K562 (cell line): Measurements from ENCODE around the gene CTIF. TPM values are rescaled to one million over a fixed set of nuclear protein-coding genes. Genes with fewer than 3 reads are reported as not detected.
A peak's percentile ranks its signal among the peaks of the same experiment; 100 is the strongest.

Experiments used
- ATAC-seq: fragments of 200-7000 bp; cut with Tn5 transposase; 3 replicates; pipeline ENCODE4 v1.9.1; 2020; ENCODE audit warnings: moderate library complexity
- BruUV-seq: library from RNA; stranded (reverse); fragments of 400-500 nt; replicated peaks from 2 replicates; lab custom pipeline; 2021; lab: Mats Ljungman, UMichigan
- CTCF ChIA-PET: fragments of 300-600 bp; formaldehyde crosslinking; extraction: SDS; loops from one replicate; lab custom pipeline; 2021; ENCODE audit warnings: low intra/inter-chr PET ratio; lab: Yijun Ruan, JAX
- POLR2A ChIA-PET: fragments of 300-600, 350-650 bp; sonication (Branson Sonifier 250); formaldehyde crosslinking; extraction: SDS; loops from one replicate; lab custom pipeline; 2021; ENCODE audit warnings: antibody characterized with exemption, inconsistent platforms; lab: Yijun Ruan, JAX
- DNase-seq, 4 experiments: peaks; one replicate each; pipeline versions ENCODE4 v3.0.0 to v3.0.0-alpha.2; 2011 to 2018; ENCODE audit warnings: low spot score in 3 of 4, mixed read lengths in 3 of 4; ENCODE audit errors: extremely low read depth in 1 of 4
- FAIRE-seq: peaks from 2 replicates; lab custom pipeline; 2011; peaks lifted over from hg19 to GRCh38; lab: Jason Lieb, UNC
- H2AFZ ChIP-seq: 2 replicates; pipeline ENCODE4 v1.6.0; 2011; ENCODE audit warnings: low read depth, low read length, control low read depth, inconsistent platforms
- H3K27ac ChIP-seq: fragments of 200-600 bp; 3 replicates; pipeline ENCODE4 v1.8.0; 2011; ENCODE audit warnings: low read depth, mild to moderate bottlenecking, control low read depth, inconsistent platforms, low read length, moderate library complexity, mixed read lengths; ENCODE audit errors: extremely low read depth
- H3K27me3 ChIP-seq, 2 experiments: fragments of 300-600 bp in 1 of 2; 2 replicates in 1 of 2; 3 replicates in 1 of 2; pipeline versions ENCODE4 v1.6.0 to v1.8.0; 2011; ENCODE audit warnings: inconsistent platforms in 2 of 2, low read length in 2 of 2, mild to moderate bottlenecking in 1 of 2, mixed read lengths in 1 of 2, moderate library complexity in 1 of 2; ENCODE audit not compliant: control insufficient read depth in 2 of 2, insufficient read depth in 2 of 2
- H3K36me3 ChIP-seq: fragments of 300-600 bp; 3 replicates; pipeline ENCODE4 v1.8.0; 2011; ENCODE audit warnings: mild to moderate bottlenecking, low read length, inconsistent platforms; ENCODE audit not compliant: control insufficient read depth, insufficient read depth
- H3K4me1 ChIP-seq, 2 experiments: fragments of 200-600 bp in 1 of 2; replicated peaks in 1 of 2; 2 replicates in 1 of 2; 3 replicates in 1 of 2; pipeline versions ENCODE4 v1.5.1 to v1.8.0; 2011; ENCODE audit warnings: inconsistent platforms in 2 of 2, low read length in 2 of 2, mild to moderate bottlenecking in 1 of 2, mixed read lengths in 1 of 2, moderate library complexity in 1 of 2; ENCODE audit not compliant: control insufficient read depth in 2 of 2, insufficient read depth in 2 of 2
- H3K4me2 ChIP-seq: 2 replicates; pipeline ENCODE4 v1.6.1; 2011; ENCODE audit warnings: low read length, control low read depth, inconsistent platforms, mixed read lengths; ENCODE audit not compliant: insufficient read depth
- H3K4me3 ChIP-seq: fragments of 200-600 bp; sonication (generic), shearing (Covaris generic); 2 replicates; pipeline ENCODE4 v1.5.1; 2016; ENCODE audit warnings: control low read depth, inconsistent platforms
- H3K79me2 ChIP-seq: fragments of 200-600 bp; 3 replicates; pipeline ENCODE4 v1.8.0; 2011; ENCODE audit warnings: low read length, inconsistent platforms; ENCODE audit not compliant: control insufficient read depth, insufficient read depth
- H3K9ac ChIP-seq, 2 experiments: 2 replicates each; pipeline versions ENCODE4 v1.6.0 to v1.6.1; 2011; ENCODE audit warnings: low read depth in 2 of 2, low read length in 2 of 2, control low read depth in 1 of 2, inconsistent platforms in 1 of 2, mild to moderate bottlenecking in 1 of 2, mixed read lengths in 1 of 2; ENCODE audit not compliant: insufficient read depth in 1 of 2
- H3K9me1 ChIP-seq: one replicate; pipeline ENCODE4 v1.6.0; 2011; ENCODE audit warnings: inconsistent platforms, mild to moderate bottlenecking, low read length, moderate library complexity; ENCODE audit not compliant: control insufficient read depth, insufficient read depth
- H3K9me3 ChIP-seq: replicated peaks from 2 replicates; pipeline ENCODE4 v1.5.1; 2011; ENCODE audit warnings: low read depth, low read length, inconsistent platforms; ENCODE audit not compliant: control insufficient read depth, insufficient read depth
- H4K20me1 ChIP-seq: replicated peaks from 2 replicates; pipeline ENCODE4 v1.6.1; 2011; ENCODE audit warnings: low read length, inconsistent platforms, mixed read lengths; ENCODE audit not compliant: control insufficient read depth, insufficient read depth
- C11orf30 ChIP-seq: fragments of 450-650 bp; IDR thresholded peaks from 2 replicates; pipeline ENCODE4 v1.6.1; 2016; ENCODE audit warnings: low read depth, mild to moderate bottlenecking
- MYNN ChIP-seq, 2 experiments: sonication (generic); formaldehyde crosslinking in 1 of 2; IDR thresholded peaks; 2 replicates each; pipeline versions ENCODE4 v1.5.0 to v1.6.1; 2016 to 2020; ENCODE audit warnings: antibody characterized with exemption in 1 of 2, missing genetic modification reagents in 1 of 2
- PRDM10 ChIP-seq: fragments of 450-650 bp; IDR thresholded peaks from 2 replicates; pipeline ENCODE4 v1.6.1; 2018; ENCODE audit not compliant: partially characterized antibody
- ZNF316 ChIP-seq: fragments of 450-650 bp; IDR thresholded peaks from 2 replicates; pipeline ENCODE4 v1.6.1; 2016
- WGBS: fragments of 100-300 bp; shearing (Covaris generic); methylation state at CpG from one replicate; pipeline ENCODE4 v1.1.6; 2016; ENCODE audit warnings: low coverage, mixed read lengths; ENCODE audit not compliant: insufficient coverage; ENCODE audit errors: missing lambda C conversion rate; 5-methylcytosine and 5-hydroxymethylcytosine counted together
- in situ Hi-C: fragments of 300-500 bp; cut with MboI; formaldehyde crosslinking; loops from 4 replicates; pipeline ENCODE4 v1.15.0; 2018; ENCODE audit warnings: inconsistent platforms, mixed read lengths
- intact Hi-C: fragments of 100-400 bp; cut with micrococcal nuclease; formaldehyde crosslinking; loops from 2 replicates; pipeline ENCODE4 v1.14.2; 2022
- polyA plus RNA-seq, 8 experiments: library from polyadenylated mRNA; depleted of rRNA in 4 of 8; stranded (reverse) in 5 of 8; unstranded in 3 of 8; fragments of >200 nt; fragmentation: Nextera tagmentation in 2 of 8; fragmentation: Illumina TruSeq in 1 of 8; extraction: Ambion mirVana in 2 of 8; extraction: Trizol in 1 of 8; gene quantifications; 2 replicates each; pipeline versions ENCODE4 v1.2.1 to v1.2.3, GENCODE V29; 2011 to 2014; ENCODE audit warnings: inconsistent platforms in 1 of 8, missing spikeins in 1 of 8
- total RNA-seq, 7 experiments: library from RNA; depleted of rRNA in 6 of 7; stranded (reverse); fragments of >200 nt in 6 of 7; fragmentation: Illumina TruSeq in 2 of 7; extraction: Trizol in 2 of 7; gene quantifications; 2 replicates each; pipeline versions ENCODE4 v1.2.1 to v1.2.3, GENCODE V29; 2011 to 2021; ENCODE audit warnings: low replicate concordance in 1 of 7

The CTIF gene
- total and polyA plus RNA-seq, 9 of the 15 experiments (the other 6 are each of a cell fraction or from before 2014, with no cell fraction given): 0.17 to 11.5 (median 2.2) TPM

- no peaks in the 10 kb centered on the region for H3K27me3 ChIP-seq
- no peak overlapping the region for H2AFZ ChIP-seq
- no peak overlapping the region for H3K4me3 ChIP-seq
- BruUV-seq: no TSS peak
- H3K36me3 ChIP-seq: no peaks in the 10 kb centered on the region
- 0 out of 2 replicates have a peak, but pooled peaks cover 5% of the 10 kb centered on the region for H4K20me1 ChIP-seq
- no peaks in the 10 kb centered on the region for H3K9me3 ChIP-seq
- ChIA-PET POLR2A (no interaction called here), CTCF (no interaction called here)
- H3K4me1 ChIP-seq: peaks cover 24 to 36% of the 10 kb centered on the region in 2 experiments; a peak in 4 of 5 replicates
- TF ChIP-seq MYNN (IDR thresholded peaks at IDR 0.05) (no peak), MYNN (CRISPR knock-in tag; IDR thresholded peaks at IDR 0.05) (no peak), PRDM10 (peak; percentile 84), ZNF316 (0 out of 2 replicates have a peak, but pooled peaks have one; percentile 2), C11orf30 (peak; percentile 13; the same call in 1 of the 2 replicates)
- no peaks in the 10 kb centered on the region for H3K9me1 ChIP-seq
- H3K9ac ChIP-seq: peak overlapping the region in 1 of 2 experiments; percentile 17; a peak in 1 of 4 replicates
- no peak for FAIRE-seq
- intact Hi-C loops: no loop called here
- H3K79me2 ChIP-seq: no peaks in the 10 kb centered on the region
- 32% methylated on average over 5 of the region's 11 CpGs for WGBS
- H3K27ac ChIP-seq: no peak overlapping the region
- in situ Hi-C loops: no loop called here
- ATAC-seq: peak; percentile 29; the same call in 1 of the 3 replicates
- no peak for DNase-seq
- no peak overlapping the region for H3K4me2 ChIP-seq
These were observed 309.1 kb downstream of the CTIF start for GRCh38 chr18:48847807-48848486.
